Vagina (tissue), 2 donors: ENCODE measurements around the gene GALNT9. TPM values are rescaled to one million over a fixed set of nuclear protein-coding genes. Genes with fewer than 3 reads are reported as not detected.

ENCODE experiments used
- DNase-seq, 2 donors: peaks; one replicate each; pipeline ENCODE4 v3.0.0-alpha.2; 2017; ENCODE audit errors: extremely low spot score in 2 of 2
- H3K27ac ChIP-seq: fragments of 200-600 bp; sonication (generic); one replicate; pipeline ENCODE4 v1.5.1; 2019
- H3K27me3 ChIP-seq: fragments of 200-600 bp; sonication (generic); one replicate; pipeline ENCODE4 v1.5.1; 2019
- H3K36me3 ChIP-seq, 2 donors: fragments of 200-600 bp; sonication (generic); one replicate each; pipeline ENCODE4 v1.5.1; 2017 to 2019
- H3K4me1 ChIP-seq: fragments of 200-600 bp; sonication (generic); one replicate; pipeline ENCODE4 v1.5.1; 2019
- H3K4me3 ChIP-seq, 2 donors: fragments of 200-600 bp; sonication (generic); 1 replicate in 1 of 2; 2 replicates in 1 of 2; pipeline ENCODE4 v1.5.1; 2016 to 2019
- H3K9me3 ChIP-seq: fragments of 200-600 bp; sonication (generic); one replicate; pipeline ENCODE4 v1.5.1; 2019
- POLR2A ChIP-seq, 2 donors: fragments of 450-650 bp; IDR thresholded peaks; one replicate each; pipeline ENCODE4 v1.6.1; 2017; ENCODE audit warnings: antibody characterized with exemption in 2 of 2, mild to moderate bottlenecking in 2 of 2, moderate library complexity in 2 of 2
- POLR2AphosphoS5 ChIP-seq, 2 donors: sonication (generic); formaldehyde crosslinking; IDR thresholded peaks; one replicate each; pipeline ENCODE4 v1.9.0; 2017; ENCODE audit warnings: antibody characterized with exemption in 2 of 2, mild to moderate bottlenecking in 2 of 2, low read depth in 1 of 2; ENCODE audit not compliant: insufficient read depth in 1 of 2
- intact Hi-C: fragments of 100-400 bp; cut with DNase I; formaldehyde crosslinking; loops from one replicate; pipeline ENCODE4 v1.15.1; 2023
- total RNA-seq: library from RNA; depleted of rRNA; stranded (reverse); fragments of >200 nt; gene quantifications from one replicate; pipeline ENCODE4 v1.2.3, GENCODE V29; 2016
- TF ChIP-seq, protein P1 (sequence below), 3 experiments: fragments of 450-650 bp in 2 of 3; fragments of 200-600 bp in 1 of 3; sonication (generic) in 1 of 3; IDR thresholded peaks; one replicate each; pipeline ENCODE4 v1.5.1; 2017 to 2019; ENCODE audit warnings: antibody characterized with exemption in 3 of 3, mild to moderate bottlenecking in 2 of 3, moderate library complexity in 2 of 3

The GALNT9 gene
- total RNA-seq, 1 donor from 2014 or later = 1.5 TPM

DNA sequence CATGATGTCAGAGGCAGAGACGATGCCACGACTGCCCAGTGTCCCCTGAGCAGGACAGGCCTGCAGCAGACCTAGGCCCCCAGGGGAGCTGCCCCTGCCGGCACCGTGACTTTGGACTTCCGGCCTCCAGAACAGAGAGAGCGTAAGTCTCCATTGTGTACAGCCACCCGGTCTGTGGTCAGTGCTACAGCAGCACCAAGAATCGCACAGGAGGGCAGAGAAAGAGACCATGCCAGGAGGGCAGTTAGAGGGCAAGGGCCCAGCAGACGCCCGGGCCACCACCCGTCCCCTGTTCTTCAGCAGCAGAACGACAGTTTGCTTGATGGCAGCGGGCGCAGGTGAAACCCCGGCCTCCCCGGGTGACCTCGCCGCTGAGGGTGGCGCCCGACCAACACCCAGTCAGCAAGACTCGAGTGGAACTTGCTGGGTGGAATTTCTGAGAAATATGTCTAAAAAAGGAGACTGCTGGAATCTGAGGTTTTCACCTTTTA, 19.7 kb downstream of the GALNT9 start:
- no peak for TF ChIP-seq POLR2A (IDR thresholded peaks at IDR 0.05)
- TF ChIP-seq, protein P1, sequence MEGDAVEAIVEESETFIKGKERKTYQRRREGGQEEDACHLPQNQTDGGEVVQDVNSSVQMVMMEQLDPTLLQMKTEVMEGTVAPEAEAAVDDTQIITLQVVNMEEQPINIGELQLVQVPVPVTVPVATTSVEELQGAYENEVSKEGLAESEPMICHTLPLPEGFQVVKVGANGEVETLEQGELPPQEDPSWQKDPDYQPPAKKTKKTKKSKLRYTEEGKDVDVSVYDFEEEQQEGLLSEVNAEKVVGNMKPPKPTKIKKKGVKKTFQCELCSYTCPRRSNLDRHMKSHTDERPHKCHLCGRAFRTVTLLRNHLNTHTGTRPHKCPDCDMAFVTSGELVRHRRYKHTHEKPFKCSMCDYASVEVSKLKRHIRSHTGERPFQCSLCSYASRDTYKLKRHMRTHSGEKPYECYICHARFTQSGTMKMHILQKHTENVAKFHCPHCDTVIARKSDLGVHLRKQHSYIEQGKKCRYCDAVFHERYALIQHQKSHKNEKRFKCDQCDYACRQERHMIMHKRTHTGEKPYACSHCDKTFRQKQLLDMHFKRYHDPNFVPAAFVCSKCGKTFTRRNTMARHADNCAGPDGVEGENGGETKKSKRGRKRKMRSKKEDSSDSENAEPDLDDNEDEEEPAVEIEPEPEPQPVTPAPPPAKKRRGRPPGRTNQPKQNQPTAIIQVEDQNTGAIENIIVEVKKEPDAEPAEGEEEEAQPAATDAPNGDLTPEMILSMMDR (IDR thresholded peaks at IDR 0.05) = no peak
- Histone ChIP-seq H3K27me3 (no peaks in the 10 kb centered on the region), H3K9me3 (peaks cover 10% of the 10 kb centered on the region), H3K4me1 (no peaks in the 10 kb centered on the region), H3K4me3 (no peak overlapping the region), H3K27ac (no peak overlapping the region), H3K36me3 (no peaks in the 10 kb centered on the region)
- DNase-seq = no peak
- intact Hi-C loops = no loop called here

DNA sequence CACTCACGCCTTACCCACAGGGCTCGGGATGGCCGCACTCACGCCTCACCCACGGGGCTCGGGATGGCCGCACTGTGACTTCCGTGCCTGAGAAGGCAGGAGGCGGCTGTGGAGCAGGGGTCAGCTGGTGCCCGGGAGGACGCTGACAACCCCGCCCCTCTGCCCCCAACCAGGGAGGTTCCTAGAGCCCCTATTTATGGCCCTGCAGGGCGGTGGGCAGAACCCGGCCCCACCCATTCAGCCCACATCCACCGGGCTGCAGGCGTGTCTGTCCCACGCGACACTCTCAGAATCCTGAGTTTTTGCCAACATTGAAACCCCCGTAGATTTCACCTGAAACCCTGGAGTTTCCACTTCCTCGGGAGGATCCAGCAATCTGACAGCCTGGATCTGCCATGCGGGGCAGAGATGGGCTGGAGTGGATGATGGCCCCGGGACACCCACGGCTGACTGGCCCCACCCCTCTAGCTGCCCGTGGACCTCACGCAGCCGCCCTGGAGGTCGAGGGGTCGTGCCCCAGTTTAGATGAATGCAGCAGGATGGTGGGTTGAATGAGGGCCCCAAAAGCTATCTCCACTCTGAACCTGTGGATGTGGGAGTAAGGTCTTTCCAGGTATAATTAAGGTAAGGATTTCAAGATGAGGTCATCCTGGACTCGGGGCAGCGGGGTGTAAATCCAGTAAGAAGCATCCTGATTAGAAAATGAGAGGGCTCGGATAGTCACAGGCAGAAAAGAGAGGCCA, 20.4 kb downstream of the GALNT9 start:
- peaks cover 10% of the 10 kb centered on the region for H3K9me3 ChIP-seq
- no peak overlapping the region for H3K4me3 ChIP-seq
- intact Hi-C loops = no loop called here
- H3K27ac ChIP-seq = no peak overlapping the region
- no peaks in the 10 kb centered on the region for H3K27me3 ChIP-seq
- TF ChIP-seq, protein P1 (IDR thresholded peaks at IDR 0.05) = no peak
- TF ChIP-seq POLR2A (IDR thresholded peaks at IDR 0.05) (no peak), POLR2AphosphoS5 (IDR thresholded peaks at IDR 0.05; ENCODE audit: insufficient read depth in 1 of 2, low read depth in 1 of 2) (no peak)
- no peaks in the 10 kb centered on the region for H3K36me3 ChIP-seq
- DNase-seq = no peak
- H3K4me1 ChIP-seq = no peaks in the 10 kb centered on the region

DNA sequence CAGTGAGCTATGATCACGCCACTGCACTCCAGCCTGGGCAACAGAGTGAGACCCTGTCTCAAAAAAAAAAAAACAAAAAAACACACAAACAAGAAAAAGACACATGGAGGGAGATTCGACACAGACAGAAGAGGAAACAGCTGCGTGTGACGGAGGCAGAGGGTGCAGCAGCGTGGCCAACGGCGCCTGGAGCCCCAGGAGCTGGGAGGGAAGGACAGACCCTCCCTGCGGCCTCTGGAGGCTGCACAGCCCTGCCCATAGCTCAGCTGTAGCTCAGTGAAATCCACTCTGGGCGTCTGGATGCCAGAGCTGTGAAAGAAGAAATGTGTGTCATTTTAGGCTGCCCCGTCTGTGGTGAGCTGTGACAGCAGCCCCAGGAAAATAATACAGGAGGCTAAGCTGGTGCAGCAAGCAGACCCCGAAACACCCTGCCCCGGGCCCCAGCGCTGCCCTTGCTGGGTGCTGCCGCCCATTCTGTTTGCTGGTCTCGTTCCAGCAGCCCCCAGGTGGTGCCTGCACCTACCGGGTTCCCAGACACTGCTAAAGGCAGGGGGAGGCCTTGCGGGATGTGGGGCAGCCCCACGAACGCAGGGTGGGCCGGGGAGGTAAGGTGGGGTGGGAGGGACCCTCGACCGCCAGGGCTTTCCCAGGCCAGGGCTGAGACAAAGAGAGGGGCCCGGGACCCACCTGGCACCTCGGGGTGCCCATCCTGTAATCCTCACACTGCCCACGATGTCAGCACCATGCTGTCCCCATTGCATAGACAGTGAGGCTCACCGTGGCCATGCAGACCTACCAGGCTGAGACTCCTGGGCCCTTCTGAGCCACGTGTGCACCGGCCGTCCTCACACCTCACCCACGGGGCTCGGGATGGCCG, 21.2 kb downstream of the GALNT9 start:
- Histone ChIP-seq H3K27ac (no peak overlapping the region), H3K4me3 (no peak overlapping the region), H3K4me1 (no peaks in the 10 kb centered on the region), H3K9me3 (peaks cover 10% of the 10 kb centered on the region), H3K27me3 (no peaks in the 10 kb centered on the region), H3K36me3 (no peaks in the 10 kb centered on the region)
- TF ChIP-seq POLR2A (IDR thresholded peaks at IDR 0.05) (no peak), POLR2AphosphoS5 (IDR thresholded peaks at IDR 0.05; ENCODE audit: insufficient read depth in 1 of 2, low read depth in 1 of 2) (no peak)
- TF ChIP-seq, protein P1 (IDR thresholded peaks at IDR 0.05) = no peak
- intact Hi-C loops = no loop called here
- no peak for DNase-seq

DNA sequence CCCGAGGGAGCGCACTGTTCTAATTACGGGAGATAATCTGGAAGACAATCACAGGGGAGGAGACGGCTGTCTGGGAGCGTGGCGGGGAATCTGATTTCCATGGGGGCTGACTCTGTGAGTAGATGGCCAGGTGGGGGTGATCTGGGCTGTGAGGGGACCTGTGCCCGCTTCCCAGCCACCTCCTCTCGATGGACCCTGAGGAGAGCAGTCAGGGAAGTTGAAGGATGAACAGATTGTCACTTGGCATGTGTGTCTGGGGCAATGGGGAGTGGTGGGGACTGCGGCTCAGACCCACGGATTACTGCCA, 22.6 kb downstream of the GALNT9 start:
- Histone ChIP-seq H3K4me1 (no peaks in the 10 kb centered on the region), H3K9me3 (peaks cover 10% of the 10 kb centered on the region), H3K27me3 (no peaks in the 10 kb centered on the region), H3K27ac (no peak overlapping the region), H3K4me3 (no peak overlapping the region), H3K36me3 (no peaks in the 10 kb centered on the region)
- TF ChIP-seq POLR2AphosphoS5 (IDR thresholded peaks at IDR 0.05; ENCODE audit: insufficient read depth in 1 of 2, low read depth in 1 of 2) = no peak
- TF ChIP-seq POLR2A (IDR thresholded peaks at IDR 0.05) = no peak
- TF ChIP-seq, protein P1 (IDR thresholded peaks at IDR 0.05) = no peak
- intact Hi-C loops = no loop called here
- DNase-seq = no peak
